HUES6 (cell line): ENCODE measurements around the gene PCMTD2.
"Not testable (repeated sequence)": the region's sequence is repeated elsewhere in the genome, so short reads cannot be mapped to it uniquely, and the experiment has no call there.

Experiments
- H3K27ac ChIP-seq: 2 replicates; pipeline ENCODE4 v1.7.0; 2013; ENCODE audit warnings: low read depth, mild to moderate bottlenecking, low read length, inconsistent platforms
- H3K27me3 ChIP-seq: 2 replicates; pipeline ENCODE4 v1.6.1; 2013; ENCODE audit warnings: low read length; ENCODE audit not compliant: control insufficient read depth, insufficient read depth
- H3K36me3 ChIP-seq: 2 replicates; pipeline ENCODE4 v1.6.1; 2013; ENCODE audit warnings: low read length; ENCODE audit not compliant: control insufficient read depth, insufficient read depth
- H3K4me1 ChIP-seq: 2 replicates; pipeline ENCODE4 v1.6.1; 2013; ENCODE audit warnings: low read length; ENCODE audit not compliant: control insufficient read depth, insufficient read depth
- H3K4me3 ChIP-seq: 2 replicates; pipeline ENCODE4 v1.5.1; 2013; ENCODE audit warnings: low read depth, low read length
- H3K9ac ChIP-seq: one replicate; pipeline ENCODE4 v1.6.1; 2013; ENCODE audit warnings: mild to moderate bottlenecking, low read length
- H3K9me3 ChIP-seq: 2 replicates; pipeline ENCODE4 v1.6.1; 2013; ENCODE audit warnings: low read depth, low read length; ENCODE audit not compliant: control insufficient read depth, insufficient read depth

Gene PCMTD2

DNA sequence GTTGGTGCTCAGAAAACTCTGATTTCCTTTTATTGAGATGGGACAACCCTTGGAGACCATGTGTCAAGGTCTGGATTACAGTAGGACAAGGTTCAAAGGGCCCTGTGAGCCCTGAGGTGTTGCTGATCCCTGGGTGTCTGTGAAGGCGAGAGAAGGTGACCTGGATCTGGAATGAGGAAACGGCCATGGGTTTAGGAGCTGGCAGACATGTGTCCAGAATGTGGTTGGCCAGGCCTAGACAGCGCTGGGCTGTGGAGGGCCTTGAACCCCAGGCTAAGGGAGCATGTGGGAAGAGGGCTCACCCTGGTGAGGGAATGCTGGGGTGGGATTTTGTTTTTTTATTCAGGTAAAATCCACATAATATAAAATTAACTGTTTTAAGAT is 24.9 kb downstream of the PCMTD2 start:
- Histone ChIP-seq H3K4me1 (no peaks in the 10 kb centered on the region), H3K27ac (no peak overlapping the region), H3K4me3 (no peak overlapping the region), H3K9me3 (peaks cover 45% of the 10 kb centered on the region), H3K36me3 (0 out of 2 replicates have a peak, but pooled peaks cover 3% of the 10 kb centered on the region), H3K9ac (no peak overlapping the region), H3K27me3 (no peaks in the 10 kb centered on the region)

- H3K27me3 ChIP-seq = no peaks in the 10 kb centered on the region
- no peaks in the 10 kb centered on the region for H3K36me3 ChIP-seq
- H3K27ac ChIP-seq = no peak overlapping the region
- no peak overlapping the region for H3K9ac ChIP-seq
- peaks cover 58% of the 10 kb centered on the region for H3K9me3 ChIP-seq
- H3K4me1 ChIP-seq = no peaks in the 10 kb centered on the region
- H3K4me3 ChIP-seq = no peak overlapping the region
Observed at GRCh38 chr20:64283646-64284045, 28.1 kb downstream of the PCMTD2 start.

DNA sequence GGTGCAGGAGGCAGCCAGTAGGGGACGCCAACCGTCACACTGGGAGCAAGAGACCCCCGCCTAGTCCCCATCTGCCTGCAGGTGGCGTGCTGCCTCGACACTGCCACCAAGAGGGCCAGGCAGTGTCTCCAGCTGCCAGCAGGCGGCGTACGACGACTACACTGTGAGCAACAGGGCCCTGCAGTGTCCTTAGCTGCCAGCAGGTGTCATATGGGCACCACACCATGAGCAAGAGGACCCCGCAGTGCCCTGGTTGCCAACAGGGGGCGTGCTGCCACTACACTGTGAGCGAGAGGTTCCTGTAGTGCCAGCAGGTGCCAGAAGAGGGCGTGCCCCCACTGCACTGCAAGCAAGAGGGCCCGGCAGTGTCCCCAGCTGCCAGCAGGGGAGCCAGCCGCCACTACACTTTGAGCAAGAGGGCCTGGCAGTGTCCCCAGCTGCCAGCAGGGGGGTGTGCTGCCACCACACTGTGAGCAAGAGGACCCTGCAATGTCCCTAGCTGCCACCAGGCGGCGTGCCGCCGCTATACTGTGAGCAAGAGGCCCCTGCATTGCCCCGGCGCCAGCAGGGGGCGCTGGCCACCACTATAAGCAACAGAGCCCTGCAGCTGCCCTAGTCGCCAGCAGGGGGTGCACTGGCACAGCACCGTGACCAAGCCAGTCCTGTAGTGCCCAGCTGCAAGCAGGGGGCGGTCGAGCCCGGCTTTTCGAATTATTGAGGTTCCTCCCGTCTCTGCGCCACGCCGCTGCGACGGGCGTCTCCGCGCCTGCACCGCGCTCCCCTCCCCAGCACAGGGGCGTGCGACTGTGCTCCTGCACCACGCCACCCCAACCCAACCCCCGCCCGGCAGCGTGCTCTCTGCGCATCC is 30.3 kb downstream of the PCMTD2 start:
- H3K9me3 ChIP-seq = peaks cover 46% of the 10 kb centered on the region
- not testable (repeated sequence) for H3K4me3 ChIP-seq, H3K9ac ChIP-seq, H3K27me3 ChIP-seq, H3K4me1 ChIP-seq, H3K36me3 ChIP-seq, H3K27ac ChIP-seq

GRCh38 chr20:64286447-64287263 is 31.1 kb downstream of the PCMTD2 start:
- H3K27me3 ChIP-seq, H3K36me3 ChIP-seq, H3K4me1 ChIP-seq, H3K9ac ChIP-seq, H3K27ac ChIP-seq, H3K4me3 ChIP-seq: not testable (repeated sequence)
- H3K9me3 ChIP-seq = peaks cover 43% of the 10 kb centered on the region

- H3K4me1 ChIP-seq, H3K27me3 ChIP-seq, H3K9ac ChIP-seq, H3K27ac ChIP-seq, H3K36me3 ChIP-seq, H3K4me3 ChIP-seq: not testable (repeated sequence)
- peaks cover 41% of the 10 kb centered on the region for H3K9me3 ChIP-seq
Observed at GRCh38 chr20:64287264-64287590, 31.7 kb downstream of the PCMTD2 start.

DNA sequence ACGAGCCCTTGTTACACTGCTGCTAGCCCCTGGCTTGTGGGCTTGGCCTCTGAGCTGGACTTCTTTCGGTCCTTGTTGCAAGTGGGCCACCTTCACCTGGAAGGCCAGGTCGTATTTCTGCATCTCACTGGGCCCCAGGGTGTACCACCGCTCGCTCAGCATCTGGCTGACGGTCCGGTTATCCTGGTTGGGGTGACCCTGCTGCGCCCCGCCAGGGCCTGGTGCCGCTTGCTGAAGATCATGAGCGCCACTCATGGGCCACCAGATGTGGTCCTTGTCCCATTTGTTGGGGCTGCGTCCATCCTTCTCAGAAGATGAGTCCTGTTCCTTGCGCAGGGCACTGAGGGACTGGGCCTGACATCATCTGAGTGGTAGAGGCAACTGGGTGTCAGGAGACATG is 36.6 kb downstream of the PCMTD2 start:
- not testable (repeated sequence) for H3K27me3 ChIP-seq, H3K4me1 ChIP-seq, H3K36me3 ChIP-seq, H3K9ac ChIP-seq, H3K9me3 ChIP-seq, H3K4me3 ChIP-seq, H3K27ac ChIP-seq

DNA sequence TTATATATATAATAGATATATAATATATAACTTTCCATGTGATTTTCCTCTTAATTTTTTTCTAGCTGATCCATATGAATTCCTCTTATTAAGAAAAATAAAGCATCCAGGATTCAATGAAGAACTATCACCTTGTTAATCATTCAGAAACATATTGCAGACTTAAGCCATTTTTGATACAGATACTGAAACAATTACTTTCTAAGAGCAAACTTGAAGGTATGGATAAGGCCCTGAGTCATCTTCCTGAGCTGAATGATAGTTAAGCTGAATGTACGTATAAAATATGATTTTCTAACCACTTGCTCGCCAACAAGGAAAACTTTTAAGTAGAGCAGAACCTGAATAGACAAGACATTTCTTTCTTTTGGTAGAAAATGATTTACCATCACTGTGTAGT is 47.5 kb downstream of the PCMTD2 start:
- H3K4me1 ChIP-seq, H3K36me3 ChIP-seq, H3K27me3 ChIP-seq, H3K27ac ChIP-seq, H3K9ac ChIP-seq, H3K9me3 ChIP-seq, H3K4me3 ChIP-seq: not testable (repeated sequence)

- not testable (repeated sequence) for H3K4me3 ChIP-seq, H3K27ac ChIP-seq, H3K4me1 ChIP-seq, H3K9ac ChIP-seq, H3K9me3 ChIP-seq, H3K36me3 ChIP-seq
- peaks cover 41% of the 10 kb centered on the region for H3K27me3 ChIP-seq
Observed at GRCh38 chr20:64313761-64314160, 58.2 kb downstream of the PCMTD2 start.

DNA sequence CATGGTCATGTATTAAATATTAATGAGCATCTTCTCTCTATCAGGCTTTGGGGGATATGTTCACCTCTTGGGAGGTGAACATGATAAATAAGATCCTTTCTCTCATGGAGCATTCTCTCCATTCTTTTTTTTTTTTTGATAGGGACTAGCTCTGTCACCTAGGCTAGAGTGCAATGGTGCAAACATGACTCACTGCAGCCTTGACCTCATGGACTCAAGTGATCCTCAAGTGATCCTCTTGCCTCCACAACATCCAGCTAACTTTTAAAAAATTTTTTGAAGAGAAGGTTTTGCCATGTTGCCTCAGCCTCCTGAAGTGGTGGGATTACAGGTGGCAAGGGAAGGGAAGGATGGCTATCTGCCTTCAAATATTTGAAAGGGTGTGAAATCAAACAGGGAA is 59.8 kb downstream of the PCMTD2 start:
- H3K9me3 ChIP-seq, H3K36me3 ChIP-seq, H3K27ac ChIP-seq, H3K9ac ChIP-seq, H3K4me3 ChIP-seq, H3K4me1 ChIP-seq: not testable (repeated sequence)
- H3K27me3 ChIP-seq = peaks cover 51% of the 10 kb centered on the region

DNA sequence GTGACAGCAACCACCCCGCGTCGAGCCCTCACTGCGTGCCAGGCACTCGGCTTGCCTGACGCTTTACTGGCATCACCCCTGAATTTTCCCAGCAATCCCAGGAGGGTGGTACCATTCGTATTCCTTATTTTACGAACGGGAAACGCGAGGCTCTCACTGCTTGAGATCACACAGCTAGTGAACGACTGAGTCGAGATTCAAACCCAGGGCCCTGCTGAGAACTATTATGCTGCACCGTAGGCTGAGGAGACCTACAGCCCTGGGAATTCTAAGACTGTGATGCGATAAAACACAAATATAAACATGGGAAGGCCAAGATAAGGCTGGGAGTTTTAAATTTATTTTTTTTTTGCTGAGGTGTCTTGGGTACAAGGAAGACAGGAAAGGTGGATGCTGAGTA is 60.3 kb downstream of the PCMTD2 start:
- not testable (repeated sequence) for H3K27ac ChIP-seq, H3K9ac ChIP-seq, H3K36me3 ChIP-seq, H3K4me3 ChIP-seq, H3K4me1 ChIP-seq, H3K9me3 ChIP-seq
- H3K27me3 ChIP-seq = peaks cover 51% of the 10 kb centered on the region

DNA sequence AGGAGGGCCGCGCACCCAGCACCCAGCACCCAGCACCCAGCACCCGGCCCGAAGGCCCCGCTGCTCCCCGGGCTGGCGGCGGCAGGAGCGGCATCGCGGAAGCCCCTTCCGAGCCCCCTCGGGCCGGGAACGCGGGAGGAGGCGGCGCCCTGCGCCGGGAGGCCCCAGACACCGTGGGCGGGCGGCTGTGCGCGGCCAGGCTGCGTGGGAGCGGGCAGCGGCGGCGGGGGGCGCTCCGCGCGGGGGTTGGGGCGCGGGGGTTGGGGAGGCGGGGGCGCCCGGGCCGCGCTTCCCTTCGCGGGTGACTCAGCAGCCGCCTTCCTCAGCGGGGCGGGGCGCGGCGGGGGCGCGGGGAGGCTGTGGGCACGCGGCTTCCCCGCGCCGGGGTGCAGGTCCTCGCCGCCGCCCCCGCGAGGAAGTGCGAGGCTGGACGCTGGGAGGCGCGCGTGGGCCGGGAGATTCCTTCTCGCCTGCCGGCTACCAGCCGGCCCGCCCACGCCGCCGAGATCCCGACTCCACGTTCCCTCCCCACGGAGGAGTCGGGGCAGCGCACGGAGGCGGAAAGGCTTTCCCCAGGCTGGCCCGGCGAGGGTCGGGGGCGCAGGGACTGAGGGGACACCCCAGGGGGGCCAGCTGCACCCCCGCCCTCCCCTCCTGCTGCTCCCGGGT is 61.0 kb downstream of the PCMTD2 start:
- not testable (repeated sequence) for H3K36me3 ChIP-seq, H3K27ac ChIP-seq, H3K9me3 ChIP-seq, H3K9ac ChIP-seq, H3K4me1 ChIP-seq
- Histone ChIP-seq H3K4me3 (peak overlapping the region; percentile 20; the same call in 1 of the 2 replicates), H3K27me3 (peaks cover 51% of the 10 kb centered on the region)
